Stimulated activated CD4-positive, alpha-beta T cell treated with anti-CD3 and anti-CD28 coated beads, Interleukin-12 subunit alpha, Interleukin-12 subunit beta, amount 100 ng/mL, for 48 hours (primary cell): ENCODE results near the gene PMCH.
"Not testable (repeated sequence)": the region's sequence is repeated elsewhere in the genome, so short reads cannot be mapped to it uniquely, and the experiment has no call there.

Experiments
- DNase-seq, 3 donors: peaks; one replicate each; pipeline ENCODE4 v3.0.0-alpha.2; 2020; ENCODE audit warnings: low read depth in 2 of 3, low spot score in 1 of 3

PMCH gene

GRCh38 chr12:102197789-102198188 is at the start of gene PMCH:
TSS of gene PMCH (minus strand) at chr12:102197833. CDS start at chr12:102197770, 63 bp downstream.
- DNase-seq, result no peak

GRCh38 chr12:102240859-102241258 is 43.2 kb upstream of the PMCH start:
- DNase-seq, result not testable (repeated sequence)

GRCh38 chr12:102234599-102234998 is 37.0 kb upstream of the PMCH start:
- no peak for DNase-seq

- no peak for DNase-seq
Observed at GRCh38 chr12:102232446-102232845, 34.8 kb upstream of the PMCH start.

- DNase-seq, result no peak
Observed at GRCh38 chr12:102232036-102232435, 34.4 kb upstream of the PMCH start.

GRCh38 chr12:102227954-102228353 is 30.3 kb upstream of the PMCH start:
- no peak for DNase-seq

- no peak for DNase-seq
Observed at GRCh38 chr12:102220736-102221135, 23.1 kb upstream of the PMCH start.

- DNase-seq, result no peak
Observed at GRCh38 chr12:102215992-102216691, 18.5 kb upstream of the PMCH start.

GRCh38 chr12:102204025-102204424 is 6.4 kb upstream of the PMCH start:
- DNase-seq, result no peak

- no peak for DNase-seq
Observed at GRCh38 chr12:102202556-102202955, 4.9 kb upstream of the PMCH start.

GRCh38 chr12:102201436-102202061 is 3.9 kb upstream of the PMCH start:
- DNase-seq, result no peak

GRCh38 chr12:102195826-102196225 is 1.8 kb downstream of the PMCH start:
- no peak for DNase-seq

GRCh38 chr12:102182635-102183034 is 15.0 kb downstream of the PMCH start:
- DNase-seq, result no peak

GRCh38 chr12:102174761-102175160 is 22.9 kb downstream of the PMCH start:
- no peak for DNase-seq

GRCh38 chr12:102174117-102174516 is 23.5 kb downstream of the PMCH start:
- no peak for DNase-seq

- DNase-seq, result no peak
Observed at GRCh38 chr12:102172436-102172835, 25.2 kb downstream of the PMCH start.

GRCh38 chr12:102171951-102172350 is 25.7 kb downstream of the PMCH start:
- no peak for DNase-seq

- DNase-seq, result peak in 1 of 3 donors; percentile 13
Observed at GRCh38 chr12:102169922-102170621, 27.6 kb downstream of the PMCH start.

- no peak for DNase-seq
Observed at GRCh38 chr12:102167821-102168604, 29.6 kb downstream of the PMCH start.

GRCh38 chr12:102163383-102163782 is 34.2 kb downstream of the PMCH start:
- no peak for DNase-seq

- not testable (repeated sequence) for DNase-seq
Observed at GRCh38 chr12:102155206-102155605, 42.4 kb downstream of the PMCH start.
